ENCODE data around the gene RELCH.

Gene RELCH

GRCh38 chr18:62340996-62341395 is 153.9 kb downstream of the RELCH start:
- no peak for DNase-seq

GRCh38 chr18:62341473-62341872 is 154.4 kb downstream of the RELCH start:
- DNase-seq = no peak

GRCh38 chr18:62342884-62343283 is 155.8 kb downstream of the RELCH start:
- no peak for DNase-seq

GRCh38 chr18:62343316-62343715 is 156.3 kb downstream of the RELCH start:
- DNase-seq = no peak

- DNase-seq = no peak
Observed at GRCh38 chr18:62345909-62346308, 158.9 kb downstream of the RELCH start.

- DNase-seq = no peak
Observed at GRCh38 chr18:62346333-62347088, 159.5 kb downstream of the RELCH start.

- no peak for DNase-seq
Observed at GRCh38 chr18:62347089-62347506, 160.0 kb downstream of the RELCH start.

GRCh38 chr18:62348474-62348873 is 161.4 kb downstream of the RELCH start:
- no peak for DNase-seq

GRCh38 chr18:62353170-62353569 is 166.1 kb downstream of the RELCH start:
- DNase-seq = no peak

- no peak for DNase-seq
Observed at GRCh38 chr18:62354151-62354550, 167.1 kb downstream of the RELCH start.

GRCh38 chr18:62357079-62357719 is 170.1 kb downstream of the RELCH start:
- DNase-seq = no peak

Data from activated CD4-positive, alpha-beta T cell treated with anti-CD3 and anti-CD28 coated beads for 4 hours (primary cell).